T-helper 17 cell (primary cell): ENCODE results near the gene TSC1. TPM values are rescaled to one million over a fixed set of nuclear protein-coding genes. Genes with fewer than 3 reads are reported as not detected.
"Not testable (repeated sequence)": the region's sequence is repeated elsewhere in the genome, so short reads cannot be mapped to it uniquely, and the experiment has no call there.

Experiments used
- ATAC-seq: fragments of 150-1000 bp; cut with Tn5 transposase; 2 replicates; pipeline ENCODE4 v1.10.0; 2021; ENCODE audit warnings: mild to moderate bottlenecking, moderate library complexity
- DNase-seq, 3 donors: peaks; one replicate each; pipeline versions ENCODE4 v3.0.0 to v3.0.0-alpha.2; 2020 to 2021
- H3K9me3 ChIP-seq: one replicate; pipeline ENCODE4 v1.7.0; 2013; ENCODE audit warnings: low read length, mild to moderate bottlenecking; ENCODE audit not compliant: control insufficient read depth, poor library complexity, severe bottlenecking
- H3K27ac Mint-ChIP-seq: one replicate; pipeline ENCODE4 v1.8.0; 2022; ENCODE audit warnings: mild to moderate bottlenecking, moderate library complexity, mixed read lengths
- H3K27me3 Mint-ChIP-seq: one replicate; pipeline ENCODE4 v1.8.0; 2022; ENCODE audit warnings: mixed read lengths
- H3K36me3 Mint-ChIP-seq: one replicate; pipeline ENCODE4 v1.8.0; 2022; ENCODE audit warnings: low read depth, mixed read lengths
- H3K4me1 Mint-ChIP-seq: one replicate; pipeline ENCODE4 v1.8.0; 2022; ENCODE audit warnings: mild to moderate bottlenecking, mixed read lengths
- H3K4me3 Mint-ChIP-seq: one replicate; pipeline ENCODE4 v1.8.0; 2022; ENCODE audit warnings: mild to moderate bottlenecking, moderate library complexity, mixed read lengths
- total RNA-seq, 4 donors: library from RNA in 2 of 4; stranded (reverse) in 2 of 4; gene quantifications; one replicate each; pipeline ENCODE4 v1.2.3 and lab custom pipeline; 2022 to 2026

The TSC1 gene
- total RNA-seq, result 10 to 100 TPM; 51.2 to 58.3 TPM
- 90.7 to 126 reads per million in 2 donors for total RNA-seq (lab: John Stamatoyannopoulos, UW)

DNA sequence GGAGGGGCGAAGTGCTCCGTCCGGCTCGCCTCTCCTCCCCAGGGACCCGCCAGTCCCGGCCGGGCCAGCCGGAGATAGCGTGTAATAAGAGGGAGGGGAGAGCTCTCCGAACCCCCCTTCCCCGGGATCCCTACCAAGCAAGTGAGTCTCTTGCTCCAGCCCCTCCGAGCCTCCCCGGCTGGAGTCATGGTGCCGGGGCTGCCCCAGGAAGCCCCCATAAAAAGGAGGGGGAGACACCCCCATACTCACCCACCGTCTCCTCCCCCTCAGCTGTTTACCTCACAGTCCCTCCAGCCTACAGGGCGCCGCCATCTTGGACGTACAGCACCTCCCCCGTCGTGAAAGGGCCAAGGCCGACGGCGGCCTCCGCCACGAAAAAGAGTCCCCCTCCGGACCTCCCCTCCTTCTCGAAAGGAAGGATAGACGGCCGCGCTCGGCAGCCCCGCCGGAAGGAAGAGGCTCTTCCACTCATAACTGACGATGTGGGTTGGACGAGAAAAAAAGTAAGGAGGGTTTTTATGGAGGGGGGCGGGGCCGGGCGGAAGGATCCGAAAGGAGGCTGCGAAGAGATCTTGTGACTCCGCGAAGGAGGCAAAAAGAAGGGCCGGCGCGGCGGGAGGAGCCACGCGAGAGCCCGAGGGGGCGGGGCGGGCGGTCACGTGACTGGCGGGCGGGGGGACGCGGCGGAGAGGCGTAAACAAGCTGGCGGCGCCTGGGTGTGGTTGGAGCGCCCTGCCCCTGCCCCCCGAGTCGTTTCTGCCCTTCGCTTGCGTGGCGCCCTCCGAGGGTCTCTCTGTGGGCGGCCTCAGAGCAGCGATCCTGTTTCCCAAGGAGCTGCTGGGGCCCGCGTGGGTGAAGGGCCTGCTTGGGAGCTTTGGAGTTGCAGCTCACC, at the start of gene TSC1:
Gene TSC1 (minus strand): TSS at position 323 of the 892 bp plus-strand sequence. CDS start 15,744 bp downstream, outside the sequence.
- no peaks in the 10 kb centered on the region for H3K9me3 ChIP-seq
- DNase-seq, result peak; percentile 97 to 99 (median 99)
- peak within 1 kb of the TSS; percentile 98 for H3K4me3 Mint-ChIP-seq
- H3K27me3 Mint-ChIP-seq, result no peaks in the 10 kb centered on the region
- H3K4me1 Mint-ChIP-seq, result peaks cover 14% of the 10 kb centered on the region
- peak within 1 kb of the TSS; percentile 100 for H3K27ac Mint-ChIP-seq
- H3K36me3 Mint-ChIP-seq, result peaks cover 3% of the 10 kb centered on the region
- peak; percentile 91 for ATAC-seq

DNA sequence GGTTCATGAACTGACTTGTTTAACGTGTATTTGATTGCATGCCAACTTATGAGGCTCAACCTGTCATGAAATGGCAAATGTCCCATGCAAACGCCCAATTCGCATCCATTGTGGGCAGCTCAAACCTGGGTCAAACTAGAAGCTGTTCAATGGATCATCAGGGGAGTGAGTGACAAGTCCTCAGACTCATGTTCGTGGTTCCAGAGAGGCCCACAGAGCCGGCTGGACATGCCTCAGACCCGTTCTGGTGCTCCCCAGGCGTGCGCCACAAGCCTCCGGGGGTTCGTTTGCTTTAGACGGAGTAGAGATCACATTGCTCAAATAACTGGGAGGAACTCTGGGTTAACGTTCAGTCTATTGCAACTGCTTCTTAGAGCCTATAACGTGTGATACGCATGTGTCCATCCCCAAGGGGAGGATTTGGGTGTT, 49.1 kb upstream of the TSC1 start:
- H3K27ac Mint-ChIP-seq, result no peak overlapping the region
- H3K27me3 Mint-ChIP-seq, result peaks cover 67% of the 10 kb centered on the region

DNA sequence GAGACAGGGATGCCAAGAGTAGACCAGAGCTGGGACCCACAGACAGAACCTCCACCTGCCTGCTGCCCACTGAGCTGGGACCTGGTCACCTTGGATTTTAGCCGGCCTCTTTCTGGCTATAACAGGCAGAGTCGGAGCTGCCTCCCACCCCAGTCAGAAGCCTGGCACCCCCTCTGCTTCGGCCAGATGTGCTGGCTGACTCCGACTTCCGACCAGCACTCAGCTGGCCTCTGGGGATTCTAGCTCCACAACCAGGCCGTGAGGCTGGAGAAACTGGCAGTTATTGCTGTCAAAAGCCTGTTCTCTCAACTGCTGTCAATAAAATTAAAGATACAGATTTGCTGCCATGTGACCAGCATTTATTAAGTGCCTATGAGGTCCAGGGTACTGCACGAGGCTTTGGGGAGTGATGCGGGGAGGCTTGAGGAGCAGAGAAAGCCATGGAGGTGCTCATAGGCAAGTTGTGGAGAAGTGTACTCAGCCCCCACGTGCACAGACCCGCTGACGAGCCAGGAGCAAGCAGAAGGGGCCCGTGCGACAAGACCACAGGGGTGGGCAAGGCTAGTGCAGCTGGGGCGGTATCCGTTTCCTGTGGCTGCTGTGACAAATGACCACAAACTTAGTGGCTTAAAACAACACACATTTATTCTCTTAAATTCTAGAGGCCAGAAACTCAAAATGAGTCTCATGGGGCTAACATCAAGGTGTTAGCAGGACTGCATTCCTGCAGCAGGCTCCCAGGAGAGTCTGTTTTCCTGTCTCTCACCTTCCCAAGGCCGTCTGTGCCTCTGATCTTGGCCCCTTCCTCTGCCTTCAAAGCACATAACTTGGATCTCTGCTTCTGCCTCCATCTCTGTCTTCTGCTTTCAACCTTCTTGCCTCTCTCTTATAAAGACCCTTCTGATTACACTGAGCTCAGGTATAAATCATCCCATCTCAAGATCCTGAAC, 47.2 kb upstream of the TSC1 start:
- H3K27me3 Mint-ChIP-seq, result peaks cover 74% of the 10 kb centered on the region
- H3K4me1 Mint-ChIP-seq, result peaks cover 8% of the 10 kb centered on the region
- ATAC-seq (no peak), DNase-seq (no peak)
- H3K9me3 ChIP-seq, result no peaks in the 10 kb centered on the region
- H3K27ac Mint-ChIP-seq, result no peak overlapping the region
- peaks cover 4% of the 10 kb centered on the region for H3K36me3 Mint-ChIP-seq
- H3K4me3 Mint-ChIP-seq, result no peak overlapping the region

More for the DNA sequence above, 49.1 kb upstream of the TSC1 start:
- Mint-ChIP-seq H3K4me3 (no peak overlapping the region), H3K4me1 (peaks cover 8% of the 10 kb centered on the region), H3K36me3 (peaks cover 6% of the 10 kb centered on the region)
- no peaks in the 10 kb centered on the region for H3K9me3 ChIP-seq
- ATAC-seq, result no peak
- DNase-seq, result no peak

DNA sequence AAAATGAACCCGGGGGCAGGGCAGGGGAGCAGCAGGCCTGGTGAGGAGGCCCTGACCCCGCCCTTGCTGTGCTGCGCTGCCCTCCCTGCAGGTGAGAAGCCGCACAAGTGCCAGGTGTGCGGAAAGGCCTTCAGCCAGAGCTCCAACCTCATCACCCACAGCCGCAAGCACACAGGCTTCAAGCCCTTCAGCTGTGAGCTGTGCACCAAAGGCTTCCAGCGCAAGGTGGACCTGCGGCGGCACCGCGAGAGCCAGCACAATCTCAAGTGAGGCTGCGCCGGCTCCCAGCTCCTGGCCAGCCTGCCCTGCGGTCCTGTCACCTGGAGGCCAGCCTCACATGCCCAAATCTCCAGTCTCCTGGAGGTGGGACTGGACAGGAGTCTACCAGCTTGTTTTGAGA, 46.4 kb upstream of the TSC1 start:
- ATAC-seq (no peak), DNase-seq (no peak)
- peaks cover 4% of the 10 kb centered on the region for H3K36me3 Mint-ChIP-seq
- no peaks in the 10 kb centered on the region for H3K9me3 ChIP-seq
- H3K27ac Mint-ChIP-seq, result no peak overlapping the region
- no peak overlapping the region for H3K4me3 Mint-ChIP-seq
- H3K4me1 Mint-ChIP-seq, result peaks cover 8% of the 10 kb centered on the region
- H3K27me3 Mint-ChIP-seq, result peaks cover 76% of the 10 kb centered on the region

DNA sequence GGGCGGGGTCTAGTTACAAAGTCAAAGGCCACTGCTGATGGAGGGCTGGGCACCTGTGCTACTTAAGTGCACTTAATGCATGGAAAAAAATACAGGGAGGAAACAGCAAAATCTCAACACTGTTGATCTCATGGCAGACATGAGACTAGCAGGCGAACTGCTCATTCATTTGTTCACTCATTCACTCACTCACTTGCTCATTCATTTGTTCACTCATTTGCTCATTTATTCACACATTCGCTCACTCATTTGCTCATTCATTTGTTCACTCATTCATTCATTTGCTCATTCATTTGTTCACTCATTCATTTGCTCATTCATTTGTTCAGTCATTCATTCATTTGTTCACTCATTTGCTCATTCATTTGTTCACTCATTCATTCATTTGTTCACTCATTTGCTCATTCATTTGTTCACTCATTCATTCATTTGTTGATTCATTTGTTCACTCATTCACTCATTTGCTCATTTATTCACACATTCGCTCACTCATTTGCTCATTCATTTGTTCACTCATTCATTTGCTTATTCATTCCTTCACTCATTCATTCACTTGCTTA, 45.7 kb upstream of the TSC1 start:
- not testable (repeated sequence) for H3K4me1 Mint-ChIP-seq, H3K36me3 Mint-ChIP-seq, DNase-seq, H3K9me3 ChIP-seq, H3K27ac Mint-ChIP-seq, H3K4me3 Mint-ChIP-seq
- peak; percentile 44 for ATAC-seq
- H3K27me3 Mint-ChIP-seq, result peaks cover 79% of the 10 kb centered on the region

DNA sequence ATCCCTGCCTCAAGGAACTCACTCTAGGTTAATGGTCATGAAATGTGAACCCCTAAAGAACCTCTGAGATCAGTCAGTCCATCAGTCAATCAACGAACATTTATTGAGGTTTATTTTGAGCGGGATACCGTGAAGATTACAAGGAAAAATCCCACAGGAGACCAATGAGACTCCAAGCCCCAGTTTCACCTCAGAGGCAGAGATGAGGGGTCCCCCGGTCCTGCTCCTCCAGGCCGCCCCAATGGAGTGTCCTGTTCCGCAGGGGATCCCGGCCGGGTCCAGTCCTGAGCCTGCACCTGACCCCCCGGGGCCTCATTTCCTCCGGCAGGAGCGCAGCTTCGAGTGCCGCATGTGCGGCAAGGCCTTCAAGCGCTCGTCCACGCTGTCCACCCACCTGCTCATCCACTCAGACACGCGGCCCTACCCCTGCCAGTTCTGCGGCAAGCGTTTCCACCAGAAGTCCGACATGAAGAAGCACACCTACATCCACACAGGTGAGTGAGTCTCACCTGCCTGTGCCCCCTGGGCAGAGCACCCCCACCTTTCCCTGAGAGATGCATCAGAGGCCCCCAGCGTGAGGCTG, 45.1 kb upstream of the TSC1 start:
- H3K27ac Mint-ChIP-seq, result no peak overlapping the region
- ATAC-seq, result no peak
- H3K9me3 ChIP-seq, result no peaks in the 10 kb centered on the region
- no peak overlapping the region for H3K4me3 Mint-ChIP-seq
- peaks cover 6% of the 10 kb centered on the region for H3K4me1 Mint-ChIP-seq
- peaks cover 74% of the 10 kb centered on the region for H3K27me3 Mint-ChIP-seq
- no peak for DNase-seq
- H3K36me3 Mint-ChIP-seq, result peaks cover 2% of the 10 kb centered on the region

- Mint-ChIP-seq H3K36me3 (no peaks in the 10 kb centered on the region), H3K27ac (no peak overlapping the region), H3K27me3 (peaks cover 70% of the 10 kb centered on the region), H3K4me3 (no peak overlapping the region), H3K4me1 (peaks cover 2% of the 10 kb centered on the region)
- ATAC-seq (no peak), DNase-seq (no peak)
- no peaks in the 10 kb centered on the region for H3K9me3 ChIP-seq
Observed at GRCh38 chr9:132989014-132989310, 44.5 kb upstream of the TSC1 start.

GRCh38 chr9:132988244-132989013, 44.0 kb upstream of the TSC1 start:
- Mint-ChIP-seq H3K4me1 (peaks cover 2% of the 10 kb centered on the region), H3K36me3 (no peaks in the 10 kb centered on the region), H3K27me3 (peaks cover 70% of the 10 kb centered on the region), H3K27ac (no peak overlapping the region), H3K4me3 (no peak overlapping the region)
- no peaks in the 10 kb centered on the region for H3K9me3 ChIP-seq
- ATAC-seq (no peak), DNase-seq (no peak)

DNA sequence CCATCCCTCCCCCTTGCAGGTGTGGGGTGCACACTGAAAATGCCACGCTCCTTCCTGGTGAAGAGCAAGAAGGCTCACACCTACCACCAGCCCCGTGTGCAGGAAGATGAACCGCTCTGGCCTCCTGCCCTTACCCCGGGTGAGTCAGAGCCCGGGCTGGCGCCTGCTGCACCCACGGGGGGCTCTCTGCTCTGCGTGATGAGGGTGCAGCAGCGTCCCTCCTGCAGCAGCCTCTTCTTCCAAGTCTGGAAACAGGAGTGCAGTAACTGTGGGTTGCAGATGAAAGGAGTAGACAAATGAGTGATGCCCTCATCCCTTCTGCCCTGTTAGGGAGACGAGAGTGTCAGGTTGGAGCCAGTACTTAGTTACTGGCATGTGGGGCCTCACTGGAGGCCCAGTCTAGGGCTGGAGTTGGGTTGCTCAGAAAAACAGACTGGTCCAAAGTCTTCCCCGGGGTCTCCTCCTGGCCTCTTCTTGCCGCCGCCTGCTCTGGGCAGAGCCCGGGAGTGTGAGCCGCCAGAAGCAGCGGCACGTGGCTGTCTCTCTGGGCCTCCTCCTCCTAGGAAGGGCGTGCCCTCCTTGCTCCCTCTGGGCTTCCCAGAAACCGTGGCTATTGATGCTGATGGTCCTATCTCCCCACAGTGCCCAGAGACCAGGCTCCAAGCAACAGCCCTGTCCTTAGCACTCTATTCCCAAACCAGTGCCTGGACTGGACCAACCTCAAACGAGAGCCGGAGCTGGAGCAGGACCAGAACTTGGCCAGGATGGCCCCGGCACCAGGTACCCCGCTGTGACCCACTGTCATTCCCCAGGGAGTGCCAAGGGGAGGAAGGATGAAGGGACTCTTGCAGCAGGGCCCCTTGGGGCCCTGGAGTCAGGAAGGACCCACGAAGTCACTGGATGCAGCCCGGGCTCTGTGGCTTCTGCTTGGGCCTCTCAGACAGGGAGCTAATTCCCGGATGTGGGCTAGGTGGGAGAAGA, 42.5 kb upstream of the TSC1 start:
- Mint-ChIP-seq H3K27me3 (peaks cover 69% of the 10 kb centered on the region), H3K27ac (peak overlapping the region; percentile 19), H3K4me3 (no peak overlapping the region), H3K36me3 (no peaks in the 10 kb centered on the region), H3K4me1 (no peaks in the 10 kb centered on the region)
- H3K9me3 ChIP-seq, result no peaks in the 10 kb centered on the region
- DNase-seq, result no peak
- ATAC-seq, result no peak

GRCh38 chr9:132986114-132986513, 41.7 kb upstream of the TSC1 start:
- no peak for DNase-seq
- ATAC-seq, result no peak
- Mint-ChIP-seq H3K36me3 (no peaks in the 10 kb centered on the region), H3K4me3 (no peak overlapping the region), H3K27me3 (peaks cover 70% of the 10 kb centered on the region), H3K27ac (peak overlapping the region; percentile 19), H3K4me1 (no peaks in the 10 kb centered on the region)
- H3K9me3 ChIP-seq, result no peaks in the 10 kb centered on the region

GRCh38 chr9:132985489-132985888, 41.1 kb upstream of the TSC1 start:
- no peaks in the 10 kb centered on the region for H3K4me1 Mint-ChIP-seq
- H3K36me3 Mint-ChIP-seq, result no peaks in the 10 kb centered on the region
- no peak for DNase-seq
- H3K9me3 ChIP-seq, result no peaks in the 10 kb centered on the region
- no peak for ATAC-seq
- no peak overlapping the region for H3K4me3 Mint-ChIP-seq
- peaks cover 76% of the 10 kb centered on the region for H3K27me3 Mint-ChIP-seq
- H3K27ac Mint-ChIP-seq, result no peak overlapping the region
